HEK293T (cell line): ENCODE results near the gene OR2J2.

Experiments
- ARNT ChIP-seq: fragments of 450-650 bp; IDR thresholded peaks from 2 replicates; pipeline ENCODE4 v1.6.1; 2017; ENCODE audit warnings: mild to moderate bottlenecking
- ELF4 ChIP-seq: fragments of 450-650 bp; IDR thresholded peaks from 2 replicates; pipeline ENCODE4 v1.6.1; 2017; ENCODE audit warnings: antibody characterized with exemption
- TF ChIP-seq, protein P1 (sequence below): fragments of 450-650 bp; IDR thresholded peaks from 2 replicates; pipeline ENCODE4 v1.6.1; 2016

DNA sequence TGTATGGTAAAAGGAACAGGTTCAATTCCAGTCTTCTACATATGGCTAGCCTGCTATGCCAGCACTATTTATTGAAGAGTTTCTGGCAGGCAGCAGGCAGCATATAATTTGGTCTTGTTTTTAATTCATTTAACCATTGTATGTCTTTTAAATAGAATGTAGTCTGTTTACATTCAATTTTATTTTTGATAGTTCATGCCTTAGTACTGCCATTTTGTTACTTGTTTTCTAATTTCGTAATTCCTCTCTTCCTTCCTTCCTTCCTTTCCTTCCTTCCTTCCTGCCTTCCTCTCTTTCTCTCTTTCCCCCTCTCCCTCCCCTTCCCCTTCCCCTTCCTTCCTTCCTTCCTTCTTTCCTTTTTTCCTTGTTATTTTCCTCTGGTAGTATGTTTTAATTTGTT, 17.6 kb upstream of the OR2J2 start:
- TF ChIP-seq ARNT (no peak), ELF4 (no peak)
- TF ChIP-seq, protein P1, sequence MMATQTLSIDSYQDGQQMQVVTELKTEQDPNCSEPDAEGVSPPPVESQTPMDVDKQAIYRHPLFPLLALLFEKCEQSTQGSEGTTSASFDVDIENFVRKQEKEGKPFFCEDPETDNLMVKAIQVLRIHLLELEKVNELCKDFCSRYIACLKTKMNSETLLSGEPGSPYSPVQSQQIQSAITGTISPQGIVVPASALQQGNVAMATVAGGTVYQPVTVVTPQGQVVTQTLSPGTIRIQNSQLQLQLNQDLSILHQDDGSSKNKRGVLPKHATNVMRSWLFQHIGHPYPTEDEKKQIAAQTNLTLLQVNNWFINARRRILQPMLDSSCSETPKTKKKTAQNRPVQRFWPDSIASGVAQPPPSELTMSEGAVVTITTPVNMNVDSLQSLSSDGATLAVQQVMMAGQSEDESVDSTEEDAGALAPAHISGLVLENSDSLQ: no peak
